Measurements from ENCODE around the gene UBA7. TPM values are rescaled to one million over a fixed set of nuclear protein-coding genes. Genes with fewer than 3 reads are reported as not detected.
A peak's percentile ranks its signal among the peaks of the same experiment; 100 is the strongest.

Gene UBA7
- total RNA-seq, 1 experiment from 2014 or later = 1.2 TPM

DNA sequence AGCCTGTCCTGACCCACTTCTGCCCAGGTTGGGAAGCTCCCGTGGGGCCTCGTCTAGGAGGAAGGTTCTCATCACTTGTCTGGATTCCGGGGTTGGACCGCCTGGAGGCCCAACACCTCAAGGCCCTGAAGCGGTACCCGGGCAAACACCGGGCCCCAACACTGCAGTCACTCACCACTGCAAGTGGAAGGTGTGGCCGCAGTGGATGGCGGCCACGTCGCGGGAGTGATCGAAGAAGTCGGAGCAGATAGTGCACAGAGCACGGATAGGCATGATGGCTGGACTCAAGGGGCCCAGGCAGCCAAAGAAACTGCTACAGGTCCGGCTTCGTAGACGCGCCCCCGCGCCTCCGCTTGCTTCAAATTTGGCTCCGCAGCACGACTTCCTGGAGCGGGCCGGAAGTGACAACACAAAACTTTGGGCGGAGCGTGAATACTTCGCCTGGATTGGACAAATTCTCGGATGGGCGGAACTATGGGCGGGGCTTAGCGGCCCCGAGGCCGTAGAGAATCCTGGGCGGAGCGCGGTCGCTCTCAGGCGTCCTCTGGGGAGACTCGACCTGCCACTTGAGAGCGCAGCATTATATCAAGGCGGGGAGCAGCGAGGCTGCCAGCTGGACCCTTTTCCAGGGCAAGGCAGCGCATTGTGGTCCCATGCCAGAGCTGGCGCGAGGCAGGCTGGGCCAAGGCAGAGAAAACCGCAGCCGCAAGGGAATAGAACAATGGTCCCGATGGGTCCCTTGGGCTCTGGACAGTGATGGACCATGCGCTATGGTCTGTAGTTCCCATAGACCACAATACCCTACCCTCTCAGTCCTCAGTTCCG is 42.6 kb upstream of the UBA7 start, which contains the start of gene TRAIP (continued):
- peak; percentile 23; the same call in 1 of the 2 replicates for TF ChIP-seq KAT7 (CRISPR knock-in tag; IDR thresholded peaks at IDR 0.05; ENCODE audit: borderline replicate concordance)
- TF ChIP-seq FOXP1 (CRISPR knock-in tag; IDR thresholded peaks at IDR 0.05; ENCODE audit: borderline replicate concordance) = peak; percentile 36; the same call in 1 of the 2 replicates
- peak; percentile 86 for TF ChIP-seq CREM (CRISPR knock-in tag; IDR thresholded peaks at IDR 0.05)
- TF ChIP-seq ZNF423 (CRISPR knock-in tag; IDR thresholded peaks at IDR 0.05) = no peak
- TF ChIP-seq, protein P1, sequence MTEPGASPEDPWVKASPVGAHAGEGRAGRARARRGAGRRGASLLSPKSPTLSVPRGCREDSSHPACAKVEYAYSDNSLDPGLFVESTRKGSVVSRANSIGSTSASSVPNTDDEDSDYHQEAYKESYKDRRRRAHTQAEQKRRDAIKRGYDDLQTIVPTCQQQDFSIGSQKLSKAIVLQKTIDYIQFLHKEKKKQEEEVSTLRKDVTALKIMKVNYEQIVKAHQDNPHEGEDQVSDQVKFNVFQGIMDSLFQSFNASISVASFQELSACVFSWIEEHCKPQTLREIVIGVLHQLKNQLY (CRISPR knock-in tag; IDR thresholded peaks at IDR 0.05) = no peak
- TF ChIP-seq GABPB1 (CRISPR knock-in tag; IDR thresholded peaks at IDR 0.05) = peak; percentile 87
- 0 out of 2 replicates have a peak, but pooled peaks have one; percentile 35 for TF ChIP-seq EMX1 (CRISPR knock-in tag; IDR thresholded peaks at IDR 0.05)
- TF ChIP-seq, protein P2, sequence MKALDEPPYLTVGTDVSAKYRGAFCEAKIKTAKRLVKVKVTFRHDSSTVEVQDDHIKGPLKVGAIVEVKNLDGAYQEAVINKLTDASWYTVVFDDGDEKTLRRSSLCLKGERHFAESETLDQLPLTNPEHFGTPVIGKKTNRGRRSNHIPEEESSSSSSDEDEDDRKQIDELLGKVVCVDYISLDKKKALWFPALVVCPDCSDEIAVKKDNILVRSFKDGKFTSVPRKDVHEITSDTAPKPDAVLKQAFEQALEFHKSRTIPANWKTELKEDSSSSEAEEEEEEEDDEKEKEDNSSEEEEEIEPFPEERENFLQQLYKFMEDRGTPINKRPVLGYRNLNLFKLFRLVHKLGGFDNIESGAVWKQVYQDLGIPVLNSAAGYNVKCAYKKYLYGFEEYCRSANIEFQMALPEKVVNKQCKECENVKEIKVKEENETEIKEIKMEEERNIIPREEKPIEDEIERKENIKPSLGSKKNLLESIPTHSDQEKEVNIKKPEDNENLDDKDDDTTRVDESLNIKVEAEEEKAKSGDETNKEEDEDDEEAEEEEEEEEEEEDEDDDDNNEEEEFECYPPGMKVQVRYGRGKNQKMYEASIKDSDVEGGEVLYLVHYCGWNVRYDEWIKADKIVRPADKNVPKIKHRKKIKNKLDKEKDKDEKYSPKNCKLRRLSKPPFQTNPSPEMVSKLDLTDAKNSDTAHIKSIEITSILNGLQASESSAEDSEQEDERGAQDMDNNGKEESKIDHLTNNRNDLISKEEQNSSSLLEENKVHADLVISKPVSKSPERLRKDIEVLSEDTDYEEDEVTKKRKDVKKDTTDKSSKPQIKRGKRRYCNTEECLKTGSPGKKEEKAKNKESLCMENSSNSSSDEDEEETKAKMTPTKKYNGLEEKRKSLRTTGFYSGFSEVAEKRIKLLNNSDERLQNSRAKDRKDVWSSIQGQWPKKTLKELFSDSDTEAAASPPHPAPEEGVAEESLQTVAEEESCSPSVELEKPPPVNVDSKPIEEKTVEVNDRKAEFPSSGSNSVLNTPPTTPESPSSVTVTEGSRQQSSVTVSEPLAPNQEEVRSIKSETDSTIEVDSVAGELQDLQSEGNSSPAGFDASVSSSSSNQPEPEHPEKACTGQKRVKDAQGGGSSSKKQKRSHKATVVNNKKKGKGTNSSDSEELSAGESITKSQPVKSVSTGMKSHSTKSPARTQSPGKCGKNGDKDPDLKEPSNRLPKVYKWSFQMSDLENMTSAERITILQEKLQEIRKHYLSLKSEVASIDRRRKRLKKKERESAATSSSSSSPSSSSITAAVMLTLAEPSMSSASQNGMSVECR (CRISPR knock-in tag; IDR thresholded peaks at IDR 0.05; ENCODE audit: borderline replicate concordance) = peak; percentile 83; the same call in 1 of the 2 replicates
- TF ChIP-seq, protein P3, sequence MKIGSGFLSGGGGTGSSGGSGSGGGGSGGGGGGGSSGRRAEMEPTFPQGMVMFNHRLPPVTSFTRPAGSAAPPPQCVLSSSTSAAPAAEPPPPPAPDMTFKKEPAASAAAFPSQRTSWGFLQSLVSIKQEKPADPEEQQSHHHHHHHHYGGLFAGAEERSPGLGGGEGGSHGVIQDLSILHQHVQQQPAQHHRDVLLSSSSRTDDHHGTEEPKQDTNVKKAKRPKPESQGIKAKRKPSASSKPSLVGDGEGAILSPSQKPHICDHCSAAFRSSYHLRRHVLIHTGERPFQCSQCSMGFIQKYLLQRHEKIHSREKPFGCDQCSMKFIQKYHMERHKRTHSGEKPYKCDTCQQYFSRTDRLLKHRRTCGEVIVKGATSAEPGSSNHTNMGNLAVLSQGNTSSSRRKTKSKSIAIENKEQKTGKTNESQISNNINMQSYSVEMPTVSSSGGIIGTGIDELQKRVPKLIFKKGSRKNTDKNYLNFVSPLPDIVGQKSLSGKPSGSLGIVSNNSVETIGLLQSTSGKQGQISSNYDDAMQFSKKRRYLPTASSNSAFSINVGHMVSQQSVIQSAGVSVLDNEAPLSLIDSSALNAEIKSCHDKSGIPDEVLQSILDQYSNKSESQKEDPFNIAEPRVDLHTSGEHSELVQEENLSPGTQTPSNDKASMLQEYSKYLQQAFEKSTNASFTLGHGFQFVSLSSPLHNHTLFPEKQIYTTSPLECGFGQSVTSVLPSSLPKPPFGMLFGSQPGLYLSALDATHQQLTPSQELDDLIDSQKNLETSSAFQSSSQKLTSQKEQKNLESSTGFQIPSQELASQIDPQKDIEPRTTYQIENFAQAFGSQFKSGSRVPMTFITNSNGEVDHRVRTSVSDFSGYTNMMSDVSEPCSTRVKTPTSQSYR (CRISPR knock-in tag; IDR thresholded peaks at IDR 0.05) = 0 out of 2 replicates have a peak, but pooled peaks have one; percentile 63
- TF ChIP-seq, protein P4, sequence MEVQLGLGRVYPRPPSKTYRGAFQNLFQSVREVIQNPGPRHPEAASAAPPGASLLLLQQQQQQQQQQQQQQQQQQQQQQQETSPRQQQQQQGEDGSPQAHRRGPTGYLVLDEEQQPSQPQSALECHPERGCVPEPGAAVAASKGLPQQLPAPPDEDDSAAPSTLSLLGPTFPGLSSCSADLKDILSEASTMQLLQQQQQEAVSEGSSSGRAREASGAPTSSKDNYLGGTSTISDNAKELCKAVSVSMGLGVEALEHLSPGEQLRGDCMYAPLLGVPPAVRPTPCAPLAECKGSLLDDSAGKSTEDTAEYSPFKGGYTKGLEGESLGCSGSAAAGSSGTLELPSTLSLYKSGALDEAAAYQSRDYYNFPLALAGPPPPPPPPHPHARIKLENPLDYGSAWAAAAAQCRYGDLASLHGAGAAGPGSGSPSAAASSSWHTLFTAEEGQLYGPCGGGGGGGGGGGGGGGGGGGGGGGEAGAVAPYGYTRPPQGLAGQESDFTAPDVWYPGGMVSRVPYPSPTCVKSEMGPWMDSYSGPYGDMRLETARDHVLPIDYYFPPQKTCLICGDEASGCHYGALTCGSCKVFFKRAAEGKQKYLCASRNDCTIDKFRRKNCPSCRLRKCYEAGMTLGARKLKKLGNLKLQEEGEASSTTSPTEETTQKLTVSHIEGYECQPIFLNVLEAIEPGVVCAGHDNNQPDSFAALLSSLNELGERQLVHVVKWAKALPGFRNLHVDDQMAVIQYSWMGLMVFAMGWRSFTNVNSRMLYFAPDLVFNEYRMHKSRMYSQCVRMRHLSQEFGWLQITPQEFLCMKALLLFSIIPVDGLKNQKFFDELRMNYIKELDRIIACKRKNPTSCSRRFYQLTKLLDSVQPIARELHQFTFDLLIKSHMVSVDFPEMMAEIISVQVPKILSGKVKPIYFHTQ (CRISPR knock-in tag; IDR thresholded peaks at IDR 0.05) = no peak
- TF ChIP-seq, protein P5, sequence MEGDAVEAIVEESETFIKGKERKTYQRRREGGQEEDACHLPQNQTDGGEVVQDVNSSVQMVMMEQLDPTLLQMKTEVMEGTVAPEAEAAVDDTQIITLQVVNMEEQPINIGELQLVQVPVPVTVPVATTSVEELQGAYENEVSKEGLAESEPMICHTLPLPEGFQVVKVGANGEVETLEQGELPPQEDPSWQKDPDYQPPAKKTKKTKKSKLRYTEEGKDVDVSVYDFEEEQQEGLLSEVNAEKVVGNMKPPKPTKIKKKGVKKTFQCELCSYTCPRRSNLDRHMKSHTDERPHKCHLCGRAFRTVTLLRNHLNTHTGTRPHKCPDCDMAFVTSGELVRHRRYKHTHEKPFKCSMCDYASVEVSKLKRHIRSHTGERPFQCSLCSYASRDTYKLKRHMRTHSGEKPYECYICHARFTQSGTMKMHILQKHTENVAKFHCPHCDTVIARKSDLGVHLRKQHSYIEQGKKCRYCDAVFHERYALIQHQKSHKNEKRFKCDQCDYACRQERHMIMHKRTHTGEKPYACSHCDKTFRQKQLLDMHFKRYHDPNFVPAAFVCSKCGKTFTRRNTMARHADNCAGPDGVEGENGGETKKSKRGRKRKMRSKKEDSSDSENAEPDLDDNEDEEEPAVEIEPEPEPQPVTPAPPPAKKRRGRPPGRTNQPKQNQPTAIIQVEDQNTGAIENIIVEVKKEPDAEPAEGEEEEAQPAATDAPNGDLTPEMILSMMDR (IDR thresholded peaks at IDR 0.05) = no peak
- TF ChIP-seq, protein P6, sequence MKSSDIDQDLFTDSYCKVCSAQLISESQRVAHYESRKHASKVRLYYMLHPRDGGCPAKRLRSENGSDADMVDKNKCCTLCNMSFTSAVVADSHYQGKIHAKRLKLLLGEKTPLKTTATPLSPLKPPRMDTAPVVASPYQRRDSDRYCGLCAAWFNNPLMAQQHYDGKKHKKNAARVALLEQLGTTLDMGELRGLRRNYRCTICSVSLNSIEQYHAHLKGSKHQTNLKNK (CRISPR knock-in tag; IDR thresholded peaks at IDR 0.05) = no peak
- no peak for TF ChIP-seq ZNF219 (CRISPR knock-in tag; IDR thresholded peaks at IDR 0.05; ENCODE audit: borderline replicate concordance)
- no peak for TF ChIP-seq NFATC4 (CRISPR knock-in tag; IDR thresholded peaks at IDR 0.05)
- TF ChIP-seq ZNF396 (CRISPR knock-in tag; IDR thresholded peaks at IDR 0.05; ENCODE audit: borderline replicate concordance) = no peak
- TF ChIP-seq, protein P7, sequence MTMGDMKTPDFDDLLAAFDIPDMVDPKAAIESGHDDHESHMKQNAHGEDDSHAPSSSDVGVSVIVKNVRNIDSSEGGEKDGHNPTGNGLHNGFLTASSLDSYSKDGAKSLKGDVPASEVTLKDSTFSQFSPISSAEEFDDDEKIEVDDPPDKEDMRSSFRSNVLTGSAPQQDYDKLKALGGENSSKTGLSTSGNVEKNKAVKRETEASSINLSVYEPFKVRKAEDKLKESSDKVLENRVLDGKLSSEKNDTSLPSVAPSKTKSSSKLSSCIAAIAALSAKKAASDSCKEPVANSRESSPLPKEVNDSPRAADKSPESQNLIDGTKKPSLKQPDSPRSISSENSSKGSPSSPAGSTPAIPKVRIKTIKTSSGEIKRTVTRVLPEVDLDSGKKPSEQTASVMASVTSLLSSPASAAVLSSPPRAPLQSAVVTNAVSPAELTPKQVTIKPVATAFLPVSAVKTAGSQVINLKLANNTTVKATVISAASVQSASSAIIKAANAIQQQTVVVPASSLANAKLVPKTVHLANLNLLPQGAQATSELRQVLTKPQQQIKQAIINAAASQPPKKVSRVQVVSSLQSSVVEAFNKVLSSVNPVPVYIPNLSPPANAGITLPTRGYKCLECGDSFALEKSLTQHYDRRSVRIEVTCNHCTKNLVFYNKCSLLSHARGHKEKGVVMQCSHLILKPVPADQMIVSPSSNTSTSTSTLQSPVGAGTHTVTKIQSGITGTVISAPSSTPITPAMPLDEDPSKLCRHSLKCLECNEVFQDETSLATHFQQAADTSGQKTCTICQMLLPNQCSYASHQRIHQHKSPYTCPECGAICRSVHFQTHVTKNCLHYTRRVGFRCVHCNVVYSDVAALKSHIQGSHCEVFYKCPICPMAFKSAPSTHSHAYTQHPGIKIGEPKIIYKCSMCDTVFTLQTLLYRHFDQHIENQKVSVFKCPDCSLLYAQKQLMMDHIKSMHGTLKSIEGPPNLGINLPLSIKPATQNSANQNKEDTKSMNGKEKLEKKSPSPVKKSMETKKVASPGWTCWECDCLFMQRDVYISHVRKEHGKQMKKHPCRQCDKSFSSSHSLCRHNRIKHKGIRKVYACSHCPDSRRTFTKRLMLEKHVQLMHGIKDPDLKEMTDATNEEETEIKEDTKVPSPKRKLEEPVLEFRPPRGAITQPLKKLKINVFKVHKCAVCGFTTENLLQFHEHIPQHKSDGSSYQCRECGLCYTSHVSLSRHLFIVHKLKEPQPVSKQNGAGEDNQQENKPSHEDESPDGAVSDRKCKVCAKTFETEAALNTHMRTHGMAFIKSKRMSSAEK (CRISPR knock-in tag; IDR thresholded peaks at IDR 0.05; ENCODE audit: borderline replicate concordance) = no peak
- TF ChIP-seq, protein P8, sequence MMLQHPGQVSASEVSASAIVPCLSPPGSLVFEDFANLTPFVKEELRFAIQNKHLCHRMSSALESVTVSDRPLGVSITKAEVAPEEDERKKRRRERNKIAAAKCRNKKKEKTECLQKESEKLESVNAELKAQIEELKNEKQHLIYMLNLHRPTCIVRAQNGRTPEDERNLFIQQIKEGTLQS (CRISPR knock-in tag; conservative IDR thresholded peaks at IDR 0.05) = no peak
- TF ChIP-seq ELF4 (CRISPR knock-in tag; IDR thresholded peaks at IDR 0.05; ENCODE audit: low read depth) = 0 out of 2 replicates have a peak, but pooled peaks have one; percentile 47
- TF ChIP-seq NR1H2 (CRISPR knock-in tag; IDR thresholded peaks at IDR 0.05) = no peak
- no peak for TF ChIP-seq SOX15 (CRISPR knock-in tag; IDR thresholded peaks at IDR 0.05)
